Parathyroid adenoma (tissue), 2 donors: ENCODE measurements around the gene NLGN1.

Source experiments
- H2AFZ ChIP-seq: fragments of 300-600 bp; sonication (generic); one replicate; pipeline ENCODE4 v1.7.0; 2017; ENCODE audit warnings: antibody characterized with exemption, mild to moderate bottlenecking
- H3K27ac ChIP-seq: fragments of 300-600 bp; sonication (generic); one replicate; pipeline ENCODE4 v1.7.0; 2017
- H3K27me3 ChIP-seq: fragments of 300-600 bp; sonication (generic); one replicate; pipeline ENCODE4 v1.7.0; 2017; ENCODE audit warnings: low read length; ENCODE audit not compliant: control insufficient read depth, insufficient read depth
- H3K36me3 ChIP-seq: fragments of 300-600 bp; sonication (generic); one replicate; pipeline ENCODE4 v1.7.0; 2017; ENCODE audit warnings: low read length; ENCODE audit not compliant: control insufficient read depth, insufficient read depth
- H3K4me1 ChIP-seq: fragments of 300-600 bp; sonication (generic); one replicate; pipeline ENCODE4 v1.7.0; 2017; ENCODE audit warnings: control low read depth
- H3K4me2 ChIP-seq: fragments of 300-600 bp; sonication (generic); one replicate; pipeline ENCODE4 v1.7.0; 2017; ENCODE audit warnings: low read length
- H3K4me3 ChIP-seq: fragments of 300-600 bp; sonication (generic); one replicate; pipeline ENCODE4 v1.7.0; 2017; ENCODE audit warnings: low read depth, low read length
- H3K79me2 ChIP-seq: fragments of 300-600 bp; sonication (generic); one replicate; pipeline ENCODE4 v1.7.0; 2017; ENCODE audit warnings: control low read depth
- H3K9ac ChIP-seq: fragments of 300-600 bp; sonication (generic); one replicate; pipeline ENCODE4 v1.7.0; 2017; ENCODE audit warnings: mild to moderate bottlenecking
- H3K9me3 ChIP-seq: fragments of 300-600 bp; sonication (generic); one replicate; pipeline ENCODE4 v1.7.0; 2017; ENCODE audit warnings: low read length; ENCODE audit not compliant: control insufficient read depth
- TF ChIP-seq, protein P1 (sequence below): fragments of 300-600 bp; sonication (generic); IDR thresholded peaks from one replicate; pipeline ENCODE4 v1.7.0; 2017; ENCODE audit warnings: antibody characterized with exemption, mild to moderate bottlenecking
- donor health status: primary hyperparathyroidism.

The NLGN1 gene

DNA sequence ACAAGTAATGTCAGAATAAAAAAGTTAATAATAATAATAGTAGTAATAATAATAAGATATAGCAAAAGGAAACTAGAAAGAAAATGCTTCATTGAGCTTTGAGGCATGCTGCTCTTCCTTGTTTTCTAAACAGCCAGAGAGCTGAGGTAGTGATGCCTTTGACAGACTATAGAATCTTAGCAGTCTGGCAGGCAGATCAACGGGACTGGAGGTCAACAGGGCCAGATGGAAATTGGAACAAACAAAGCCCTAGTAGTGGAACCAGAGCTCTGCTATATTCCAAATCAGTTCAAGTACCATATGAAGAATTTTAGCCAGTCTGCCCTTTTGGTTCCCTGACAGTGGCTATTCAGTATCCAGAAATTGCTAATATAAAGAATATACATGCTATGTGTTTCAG lies 278.6 kb downstream of the NLGN1 start:
- no peaks in the 10 kb centered on the region for H3K27me3 ChIP-seq
- no peaks in the 10 kb centered on the region for H3K36me3 ChIP-seq
- H3K9ac ChIP-seq, result no peak overlapping the region
- H3K4me3 ChIP-seq, result no peak overlapping the region
- H2AFZ ChIP-seq, result no peak overlapping the region
- TF ChIP-seq, protein P1, sequence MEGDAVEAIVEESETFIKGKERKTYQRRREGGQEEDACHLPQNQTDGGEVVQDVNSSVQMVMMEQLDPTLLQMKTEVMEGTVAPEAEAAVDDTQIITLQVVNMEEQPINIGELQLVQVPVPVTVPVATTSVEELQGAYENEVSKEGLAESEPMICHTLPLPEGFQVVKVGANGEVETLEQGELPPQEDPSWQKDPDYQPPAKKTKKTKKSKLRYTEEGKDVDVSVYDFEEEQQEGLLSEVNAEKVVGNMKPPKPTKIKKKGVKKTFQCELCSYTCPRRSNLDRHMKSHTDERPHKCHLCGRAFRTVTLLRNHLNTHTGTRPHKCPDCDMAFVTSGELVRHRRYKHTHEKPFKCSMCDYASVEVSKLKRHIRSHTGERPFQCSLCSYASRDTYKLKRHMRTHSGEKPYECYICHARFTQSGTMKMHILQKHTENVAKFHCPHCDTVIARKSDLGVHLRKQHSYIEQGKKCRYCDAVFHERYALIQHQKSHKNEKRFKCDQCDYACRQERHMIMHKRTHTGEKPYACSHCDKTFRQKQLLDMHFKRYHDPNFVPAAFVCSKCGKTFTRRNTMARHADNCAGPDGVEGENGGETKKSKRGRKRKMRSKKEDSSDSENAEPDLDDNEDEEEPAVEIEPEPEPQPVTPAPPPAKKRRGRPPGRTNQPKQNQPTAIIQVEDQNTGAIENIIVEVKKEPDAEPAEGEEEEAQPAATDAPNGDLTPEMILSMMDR, result no peak
- H3K4me1 ChIP-seq, result no peaks in the 10 kb centered on the region
- H3K79me2 ChIP-seq, result no peaks in the 10 kb centered on the region
- H3K9me3 ChIP-seq, result no peaks in the 10 kb centered on the region
- no peak overlapping the region for H3K27ac ChIP-seq
- H3K4me2 ChIP-seq, result no peak overlapping the region

DNA sequence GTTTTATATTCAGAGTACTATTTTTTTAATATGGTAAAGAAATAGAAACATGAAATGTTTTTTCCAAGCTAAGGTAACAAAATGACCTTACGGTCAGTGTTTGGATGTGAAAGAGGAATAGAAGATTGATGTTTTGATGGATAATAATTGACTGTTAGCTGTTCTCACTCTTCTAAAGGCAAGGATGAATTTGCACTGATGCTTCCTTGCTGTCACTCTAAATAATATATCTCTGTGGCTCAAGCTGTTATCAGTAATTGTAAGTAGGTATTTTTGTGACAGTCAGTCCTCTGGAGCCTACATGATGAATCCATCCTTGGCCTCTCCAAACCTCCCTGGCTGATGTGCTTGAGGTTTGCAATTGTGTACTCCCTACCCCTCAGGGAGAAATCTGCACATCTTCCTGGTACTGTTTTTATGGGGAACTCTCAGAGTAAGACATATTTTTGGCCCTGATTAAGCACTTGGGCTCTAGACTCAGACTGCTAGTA lies 283.7 kb downstream of the NLGN1 start:
- no peak overlapping the region for H3K4me3 ChIP-seq
- no peaks in the 10 kb centered on the region for H3K79me2 ChIP-seq
- no peaks in the 10 kb centered on the region for H3K36me3 ChIP-seq
- no peak overlapping the region for H3K27ac ChIP-seq
- no peak overlapping the region for H3K4me2 ChIP-seq
- TF ChIP-seq, protein P1, result no peak
- no peak overlapping the region for H2AFZ ChIP-seq
- H3K27me3 ChIP-seq, result no peaks in the 10 kb centered on the region
- H3K9ac ChIP-seq, result no peak overlapping the region
- H3K9me3 ChIP-seq, result no peaks in the 10 kb centered on the region
- no peaks in the 10 kb centered on the region for H3K4me1 ChIP-seq

DNA sequence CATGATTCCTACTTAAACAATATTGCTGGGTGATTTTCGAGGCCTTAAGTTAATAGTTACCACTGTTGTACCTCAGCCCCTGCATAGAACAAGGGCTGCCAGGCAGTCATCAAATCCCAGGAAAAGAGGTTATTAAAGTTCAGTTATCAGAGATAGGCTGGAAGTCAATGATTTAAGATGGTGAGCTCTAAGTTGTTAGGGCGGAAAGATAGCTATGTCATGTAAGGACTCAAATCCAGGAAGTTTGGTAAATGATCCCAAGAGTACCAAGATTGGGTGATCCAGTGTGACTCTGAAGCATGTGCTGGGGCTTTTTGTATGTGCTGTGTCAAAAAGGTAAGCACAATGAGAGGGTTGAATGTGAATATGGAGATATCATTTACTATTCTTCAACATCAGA lies 287.9 kb downstream of the NLGN1 start:
- Histone ChIP-seq H3K27me3 (no peaks in the 10 kb centered on the region), H3K4me1 (no peaks in the 10 kb centered on the region), H3K9me3 (no peaks in the 10 kb centered on the region), H3K9ac (no peak overlapping the region), H3K27ac (no peak overlapping the region), H3K36me3 (no peaks in the 10 kb centered on the region), H3K4me3 (no peak overlapping the region), H3K79me2 (no peaks in the 10 kb centered on the region), H2AFZ (no peak overlapping the region), H3K4me2 (no peak overlapping the region)
- TF ChIP-seq, protein P1, result no peak

DNA sequence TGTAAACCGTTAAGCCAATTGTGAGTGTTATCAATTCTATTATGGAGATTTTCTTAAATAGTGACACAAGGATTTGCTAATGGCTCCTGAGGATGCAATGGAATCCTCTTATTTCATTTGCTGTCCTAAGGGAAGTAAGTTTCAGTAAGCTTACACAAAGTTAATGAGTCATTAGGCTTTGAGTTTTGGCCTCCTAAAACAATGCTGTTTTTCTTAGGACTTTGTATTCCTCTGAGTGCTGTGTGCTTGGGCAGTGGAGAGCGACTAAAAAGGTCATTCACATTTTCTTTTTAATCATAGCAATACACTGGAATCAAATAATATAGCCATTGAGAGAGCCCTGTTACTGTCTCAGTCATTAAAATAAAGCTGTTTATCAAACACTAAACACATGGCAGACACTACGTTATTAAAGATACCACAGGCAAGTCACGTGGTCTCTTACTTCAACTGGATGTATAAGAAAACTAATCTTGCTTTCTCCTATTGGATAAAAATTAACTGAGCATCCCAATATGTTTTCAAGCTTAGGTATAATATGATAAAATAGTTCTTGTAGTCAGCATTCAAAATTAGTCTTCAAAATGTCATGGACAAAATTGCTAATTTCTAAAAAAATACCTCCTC lies 290.8 kb downstream of the NLGN1 start:
- Histone ChIP-seq H3K9ac (no peak overlapping the region), H3K4me2 (no peak overlapping the region), H3K27me3 (no peaks in the 10 kb centered on the region), H2AFZ (no peak overlapping the region), H3K36me3 (no peaks in the 10 kb centered on the region), H3K9me3 (no peaks in the 10 kb centered on the region), H3K27ac (no peak overlapping the region), H3K4me3 (no peak overlapping the region), H3K79me2 (no peaks in the 10 kb centered on the region), H3K4me1 (no peaks in the 10 kb centered on the region)
- TF ChIP-seq, protein P1, result no peak

DNA sequence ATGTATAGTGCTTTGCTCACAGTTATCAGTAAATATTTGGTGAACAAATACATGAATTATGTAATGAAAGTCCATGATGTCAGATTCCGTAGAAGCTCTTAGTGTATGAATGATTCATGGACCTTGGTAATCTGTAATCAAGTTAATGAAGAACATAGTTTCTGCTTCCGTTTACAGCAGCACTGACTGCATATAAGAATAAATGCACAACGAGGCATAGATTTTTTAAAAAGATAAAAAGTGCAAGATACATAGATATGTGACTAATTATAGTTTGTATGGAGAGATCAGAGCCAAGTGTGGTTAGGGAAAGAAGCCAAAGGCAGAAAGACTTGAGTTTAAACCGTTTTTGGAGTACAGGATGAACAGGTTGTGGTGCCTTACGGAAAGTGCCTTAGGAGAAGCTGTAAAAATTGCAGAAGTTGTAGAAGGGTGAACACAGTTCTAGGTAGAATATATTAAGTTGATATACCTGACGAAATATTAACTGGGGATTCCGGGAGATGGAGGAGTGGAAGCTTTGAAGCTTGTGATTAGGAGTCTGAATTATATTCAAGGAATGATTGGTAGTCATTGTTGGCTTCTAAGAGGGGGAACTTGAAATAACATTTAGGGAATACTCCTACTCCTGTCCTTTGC lies 293.1 kb downstream of the NLGN1 start:
- no peak overlapping the region for H3K4me2 ChIP-seq
- no peaks in the 10 kb centered on the region for H3K27me3 ChIP-seq
- H3K4me3 ChIP-seq, result no peak overlapping the region
- no peaks in the 10 kb centered on the region for H3K79me2 ChIP-seq
- TF ChIP-seq, protein P1, result no peak
- H2AFZ ChIP-seq, result no peak overlapping the region
- H3K9ac ChIP-seq, result no peak overlapping the region
- no peak overlapping the region for H3K27ac ChIP-seq
- no peaks in the 10 kb centered on the region for H3K36me3 ChIP-seq
- H3K4me1 ChIP-seq, result no peaks in the 10 kb centered on the region
- no peaks in the 10 kb centered on the region for H3K9me3 ChIP-seq
